HG03196 (cell line): ENCODE measurements around the gene FEZF1.
"Not testable (repeated sequence)": the region's sequence is repeated elsewhere in the genome, so short reads cannot be mapped to it uniquely, and the experiment has no call there.

Experiments
- ATAC-seq: cut with Tn5 transposase; IDR thresholded peaks from one replicate; pipeline ENCODE4 v1.9.1; 2021; ENCODE audit not compliant: unreplicated experiment

The FEZF1 gene

GRCh38 chr7:122309421-122309820 is 4.9 kb upstream of the FEZF1 start:
- ATAC-seq, result no peak

- ATAC-seq, result no peak
Measured at GRCh38 chr7:122307228-122307621, 2.7 kb upstream of the FEZF1 start.

- ATAC-seq, result no peak
Measured at GRCh38 chr7:122306320-122307227, 2.0 kb upstream of the FEZF1 start.

- no peak for ATAC-seq
Measured at GRCh38 chr7:122305475-122306319, 1.1 kb upstream of the FEZF1 start.

- ATAC-seq, result no peak
Measured at GRCh38 chr7:122304996-122305421, 459 bp upstream of the FEZF1 start.

- no peak for ATAC-seq
Measured at GRCh38 chr7:122303531-122304318, 825 bp downstream of the FEZF1 start.

GRCh38 chr7:122302761-122303530 is 1.6 kb downstream of the FEZF1 start:
- ATAC-seq, result no peak

GRCh38 chr7:122301858-122302760 is 2.4 kb downstream of the FEZF1 start:
- no peak for ATAC-seq

- no peak for ATAC-seq
Measured at GRCh38 chr7:122300956-122301833, 3.4 kb downstream of the FEZF1 start.

GRCh38 chr7:122300211-122300932 is 4.2 kb downstream of the FEZF1 start:
- ATAC-seq, result no peak

- ATAC-seq, result no peak
Measured at GRCh38 chr7:122299624-122300210, 4.8 kb downstream of the FEZF1 start.

GRCh38 chr7:122298618-122299017 is 5.9 kb downstream of the FEZF1 start:
- ATAC-seq, result no peak

GRCh38 chr7:122298131-122298530 is 6.4 kb downstream of the FEZF1 start:
- no peak for ATAC-seq

- ATAC-seq, result no peak
Measured at GRCh38 chr7:122291189-122291588, 13.4 kb downstream of the FEZF1 start.

GRCh38 chr7:122290476-122290875 is 14.1 kb downstream of the FEZF1 start:
- ATAC-seq, result no peak

- ATAC-seq, result no peak
Measured at GRCh38 chr7:122289426-122289825, 15.1 kb downstream of the FEZF1 start.

GRCh38 chr7:122284608-122285007 is 19.9 kb downstream of the FEZF1 start:
- not testable (repeated sequence) for ATAC-seq
